Liver (tissue), 9 donors: ENCODE data around the gene RABIF. TPM values are rescaled to one million over a fixed set of nuclear protein-coding genes. Genes with fewer than 3 reads are reported as not detected.

Source experiments
- DNase-seq: peaks from one replicate; pipeline ENCODE4 v3.0.0-alpha.2; 2017; ENCODE audit warnings: low spot score
- H3K27ac ChIP-seq, 2 donors: one replicate each; pipeline ENCODE4 v1.7.0; 2013; ENCODE audit warnings: inconsistent platforms in 2 of 2, low read length in 2 of 2, control low read depth in 1 of 2, low read depth in 1 of 2, mild to moderate bottlenecking in 1 of 2
- H3K27me3 ChIP-seq, 4 donors: one replicate each; pipeline versions ENCODE4 v1.6.1 to v1.7.0; 2013; ENCODE audit warnings: low read length in 3 of 4, inconsistent platforms in 1 of 4, mild to moderate bottlenecking in 1 of 4, moderate library complexity in 1 of 4; ENCODE audit not compliant: control insufficient read depth in 4 of 4, insufficient read depth in 4 of 4
- H3K36me3 ChIP-seq, 4 donors: one replicate each; pipeline versions ENCODE4 v1.6.1 to v1.7.0; 2013; ENCODE audit warnings: low read length in 3 of 4, mild to moderate bottlenecking in 3 of 4, low read depth in 1 of 4, moderate library complexity in 1 of 4; ENCODE audit not compliant: control insufficient read depth in 4 of 4, insufficient read depth in 3 of 4
- H3K4me1 ChIP-seq, 4 donors: one replicate each; pipeline versions ENCODE4 v1.6.1 to v1.7.0; 2013; ENCODE audit warnings: low read length in 3 of 4, mild to moderate bottlenecking in 3 of 4, moderate library complexity in 1 of 4; ENCODE audit not compliant: control insufficient read depth in 4 of 4, insufficient read depth in 4 of 4
- H3K4me3 ChIP-seq, 3 donors: one replicate each; pipeline versions ENCODE4 v1.6.1 to v1.7.0; 2013; ENCODE audit warnings: low read length in 3 of 3, control low read depth in 1 of 3, low read depth in 1 of 3, mild to moderate bottlenecking in 1 of 3
- H3K9ac ChIP-seq, 2 donors: one replicate each; pipeline ENCODE4 v1.7.0; 2013; ENCODE audit warnings: low read length in 2 of 2, mild to moderate bottlenecking in 2 of 2, moderate library complexity in 2 of 2, control low read depth in 1 of 2, low read depth in 1 of 2
- H3K9me3 ChIP-seq, 4 donors: one replicate each; pipeline versions ENCODE4 v1.6.1 to v1.7.0; 2013; ENCODE audit warnings: low read length in 3 of 4; ENCODE audit not compliant: control insufficient read depth in 4 of 4
- EGR1 ChIP-seq, 2 donors: IDR thresholded peaks; 2 replicates each; pipeline ENCODE4 v1.6.1; 2016 to 2018; ENCODE audit warnings: antibody characterized with exemption in 2 of 2, low read depth in 2 of 2
- FOXA1 ChIP-seq: IDR thresholded peaks from 2 replicates; pipeline ENCODE4 v1.6.1; 2016; ENCODE audit warnings: antibody characterized with exemption
- FOXA2 ChIP-seq: IDR thresholded peaks from 2 replicates; pipeline ENCODE4 v1.6.1; 2016; ENCODE audit warnings: antibody characterized with exemption
- GABPA ChIP-seq, 2 donors: IDR thresholded peaks in 1 of 2; conservative IDR thresholded peaks in 1 of 2; 2 replicates each; pipeline ENCODE4 v1.6.1; 2016; ENCODE audit warnings: antibody characterized with exemption in 2 of 2, mild to moderate bottlenecking in 1 of 2, moderate library complexity in 1 of 2
- HNF4A ChIP-seq, 2 donors: conservative IDR thresholded peaks; 2 replicates each; pipeline ENCODE4 v1.6.1; 2016; ENCODE audit warnings: antibody characterized with exemption in 2 of 2, mild to moderate bottlenecking in 2 of 2
- HNF4G ChIP-seq: IDR thresholded peaks from 2 replicates; pipeline ENCODE4 v1.6.1; 2016; ENCODE audit warnings: antibody characterized with exemption
- JUND ChIP-seq, 2 donors: IDR thresholded peaks; 2 replicates each; pipeline ENCODE4 v1.6.1; 2016; ENCODE audit warnings: antibody characterized with exemption in 2 of 2
- NR2F2 ChIP-seq: IDR thresholded peaks from 2 replicates; pipeline ENCODE4 v1.6.1; 2016; ENCODE audit warnings: antibody characterized with exemption
- RAD21 ChIP-seq, 2 donors: IDR thresholded peaks; 2 replicates each; pipeline ENCODE4 v1.6.1; 2016; ENCODE audit warnings: antibody characterized with exemption in 2 of 2, mild to moderate bottlenecking in 2 of 2
- RXRA ChIP-seq, 2 donors: IDR thresholded peaks; 2 replicates each; pipeline ENCODE4 v1.6.1; 2017 to 2018; ENCODE audit warnings: antibody characterized with exemption in 2 of 2, mild to moderate bottlenecking in 1 of 2
- SP1 ChIP-seq: IDR thresholded peaks from 2 replicates; pipeline ENCODE4 v1.6.1; 2018; ENCODE audit warnings: antibody characterized with exemption, mild to moderate bottlenecking
- TAF1 ChIP-seq: conservative IDR thresholded peaks from 2 replicates; pipeline ENCODE4 v1.6.1; 2016; ENCODE audit warnings: antibody characterized with exemption, mild to moderate bottlenecking
- YY1 ChIP-seq: IDR thresholded peaks from 2 replicates; pipeline ENCODE4 v1.6.1; 2016; ENCODE audit warnings: antibody characterized with exemption, mild to moderate bottlenecking
- WGBS: extraction: QIAGEN DNeasy Blood & Tissue Kit; methylation state at CpG from one replicate; pipeline ENCODE4 v1.1.7; 2013; 5-methylcytosine and 5-hydroxymethylcytosine counted together
- polyA plus RNA-seq, 2 donors: library from polyadenylated mRNA; stranded (reverse) in 1 of 2; unstranded in 1 of 2; fragments of 200-250 nt in 1 of 2; fragments of >200 nt in 1 of 2; fragmentation: Nextera tagmentation in 1 of 2; extraction: Ambion mirVana in 1 of 2; gene quantifications; one replicate each; pipeline versions ENCODE4 v1.2.1 to v1.2.3, GENCODE V29; 2013 to 2015
- total RNA-seq, 2 donors: library from RNA; depleted of rRNA; stranded (reverse); fragments of >200 nt; gene quantifications; one replicate each; pipeline ENCODE4 v1.2.3, GENCODE V29; 2014
- TF ChIP-seq, protein P1 (sequence below): IDR thresholded peaks from 2 replicates; pipeline ENCODE4 v1.6.1; 2016; ENCODE audit warnings: antibody characterized with exemption
- TF ChIP-seq, protein P2 (sequence below): IDR thresholded peaks from 2 replicates; pipeline ENCODE4 v1.6.1; 2016; ENCODE audit warnings: antibody characterized with exemption, mild to moderate bottlenecking
- TF ChIP-seq, protein P3 (sequence below): IDR thresholded peaks from 2 replicates; pipeline ENCODE4 v1.6.1; 2016; ENCODE audit warnings: antibody characterized with exemption
- TF ChIP-seq, protein P4 (sequence below): fragments of 150-350 bp; IDR thresholded peaks from 2 replicates; pipeline ENCODE4 v1.5.1; 2017; ENCODE audit warnings: improper control_type of control experiment, low read depth, low read length; ENCODE audit not compliant: missing input control
- TF ChIP-seq, protein P5 (sequence below): IDR thresholded peaks from 2 replicates; pipeline ENCODE4 v1.6.1; 2016; ENCODE audit warnings: antibody characterized with exemption
- donor health status: healthy.
- donor health status: healthy.
- donor health status: healthy.
- donor health status: healthy.
- donor health status: healthy.

RABIF gene
- total and polyA plus RNA-seq, 4 donors: 3.6 to 7.5 (median 4.3) TPM

DNA sequence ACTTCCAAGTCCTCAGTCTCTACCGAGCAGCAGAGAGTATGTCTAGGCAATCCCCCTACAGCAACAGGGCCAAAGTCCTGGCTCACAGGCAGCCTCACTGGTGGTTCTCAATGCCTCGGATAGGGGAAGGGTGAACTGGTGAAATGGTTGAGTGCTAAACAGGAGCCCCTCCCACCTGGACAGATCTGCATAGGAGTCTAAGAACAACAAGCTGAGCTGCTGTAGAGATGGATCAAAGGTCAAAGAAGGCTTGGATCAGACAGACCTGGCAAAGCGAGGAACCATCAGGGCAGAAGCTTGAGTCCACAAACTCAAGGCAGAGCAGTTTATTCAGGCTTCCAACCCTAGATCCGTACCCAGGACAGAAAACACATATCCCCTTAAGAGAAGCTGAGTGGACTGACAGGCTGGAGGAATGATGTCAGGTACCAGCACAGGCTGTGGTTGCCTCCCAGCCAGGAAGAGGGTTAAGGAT is 31.8 kb downstream of the RABIF start:
- 48% methylated on average over 4 of the region's 4 CpGs for WGBS
- Histone ChIP-seq H3K4me1 (peaks cover 0 to 19% (median 10%) of the 10 kb centered on the region in 4 donors), H3K9ac (no peak overlapping the region), H3K9me3 (no peaks in the 10 kb centered on the region), H3K27me3 (no peaks in the 10 kb centered on the region), H3K27ac (no peak overlapping the region), H3K4me3 (no peak overlapping the region), H3K36me3 (no peaks in the 10 kb centered on the region)
- DNase-seq: peak; percentile 41
- TF ChIP-seq TAF1 (no peak), FOXA2 (no peak), NR2F2 (no peak), SP1 (peak; percentile 71), HNF4A (conservative IDR thresholded peaks at IDR 0.05) (peak; percentile 45 to 69), EGR1 (IDR thresholded peaks at IDR 0.05; ENCODE audit: low read depth in 2 of 2) (no peak), HNF4G (peak; percentile 13)

DNA sequence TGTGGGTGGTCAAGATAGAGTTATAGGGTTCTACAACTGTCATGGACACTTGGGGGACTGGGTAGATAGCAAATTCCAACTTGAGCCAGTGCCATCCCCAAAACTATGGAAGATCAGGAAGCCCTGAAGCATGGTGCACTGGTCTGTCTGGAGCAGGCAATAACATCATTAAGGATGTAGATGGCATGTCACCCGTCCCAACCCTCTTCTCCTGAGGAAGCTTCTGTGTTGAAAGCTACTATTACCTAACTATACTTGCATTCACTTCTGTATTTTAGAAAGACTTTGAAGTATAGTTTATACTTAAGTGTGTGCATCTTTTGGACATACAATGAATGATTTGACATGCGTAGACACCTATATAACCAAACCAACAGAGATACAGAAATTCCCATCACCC is 32.9 kb downstream of the RABIF start:
- Histone ChIP-seq H3K27ac (no peak overlapping the region), H3K9ac (no peak overlapping the region), H3K27me3 (no peaks in the 10 kb centered on the region), H3K36me3 (no peaks in the 10 kb centered on the region), H3K4me3 (no peak overlapping the region), H3K4me1 (peaks cover 0 to 11% (median 3%) of the 10 kb centered on the region in 4 donors), H3K9me3 (no peaks in the 10 kb centered on the region)
- DNase-seq: no peak
- TF ChIP-seq HNF4A (conservative IDR thresholded peaks at IDR 0.05): no peak
- no peak for TF ChIP-seq RAD21 (IDR thresholded peaks at IDR 0.05)
- TF ChIP-seq NR2F2: no peak
- TF ChIP-seq FOXA1: no peak
- TF ChIP-seq, protein P1, sequence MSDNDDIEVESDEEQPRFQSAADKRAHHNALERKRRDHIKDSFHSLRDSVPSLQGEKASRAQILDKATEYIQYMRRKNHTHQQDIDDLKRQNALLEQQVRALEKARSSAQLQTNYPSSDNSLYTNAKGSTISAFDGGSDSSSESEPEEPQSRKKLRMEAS: no peak
- TF ChIP-seq, protein P2, sequence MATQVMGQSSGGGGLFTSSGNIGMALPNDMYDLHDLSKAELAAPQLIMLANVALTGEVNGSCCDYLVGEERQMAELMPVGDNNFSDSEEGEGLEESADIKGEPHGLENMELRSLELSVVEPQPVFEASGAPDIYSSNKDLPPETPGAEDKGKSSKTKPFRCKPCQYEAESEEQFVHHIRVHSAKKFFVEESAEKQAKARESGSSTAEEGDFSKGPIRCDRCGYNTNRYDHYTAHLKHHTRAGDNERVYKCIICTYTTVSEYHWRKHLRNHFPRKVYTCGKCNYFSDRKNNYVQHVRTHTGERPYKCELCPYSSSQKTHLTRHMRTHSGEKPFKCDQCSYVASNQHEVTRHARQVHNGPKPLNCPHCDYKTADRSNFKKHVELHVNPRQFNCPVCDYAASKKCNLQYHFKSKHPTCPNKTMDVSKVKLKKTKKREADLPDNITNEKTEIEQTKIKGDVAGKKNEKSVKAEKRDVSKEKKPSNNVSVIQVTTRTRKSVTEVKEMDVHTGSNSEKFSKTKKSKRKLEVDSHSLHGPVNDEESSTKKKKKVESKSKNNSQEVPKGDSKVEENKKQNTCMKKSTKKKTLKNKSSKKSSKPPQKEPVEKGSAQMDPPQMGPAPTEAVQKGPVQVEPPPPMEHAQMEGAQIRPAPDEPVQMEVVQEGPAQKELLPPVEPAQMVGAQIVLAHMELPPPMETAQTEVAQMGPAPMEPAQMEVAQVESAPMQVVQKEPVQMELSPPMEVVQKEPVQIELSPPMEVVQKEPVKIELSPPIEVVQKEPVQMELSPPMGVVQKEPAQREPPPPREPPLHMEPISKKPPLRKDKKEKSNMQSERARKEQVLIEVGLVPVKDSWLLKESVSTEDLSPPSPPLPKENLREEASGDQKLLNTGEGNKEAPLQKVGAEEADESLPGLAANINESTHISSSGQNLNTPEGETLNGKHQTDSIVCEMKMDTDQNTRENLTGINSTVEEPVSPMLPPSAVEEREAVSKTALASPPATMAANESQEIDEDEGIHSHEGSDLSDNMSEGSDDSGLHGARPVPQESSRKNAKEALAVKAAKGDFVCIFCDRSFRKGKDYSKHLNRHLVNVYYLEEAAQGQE: no peak
- TF ChIP-seq, protein P3, sequence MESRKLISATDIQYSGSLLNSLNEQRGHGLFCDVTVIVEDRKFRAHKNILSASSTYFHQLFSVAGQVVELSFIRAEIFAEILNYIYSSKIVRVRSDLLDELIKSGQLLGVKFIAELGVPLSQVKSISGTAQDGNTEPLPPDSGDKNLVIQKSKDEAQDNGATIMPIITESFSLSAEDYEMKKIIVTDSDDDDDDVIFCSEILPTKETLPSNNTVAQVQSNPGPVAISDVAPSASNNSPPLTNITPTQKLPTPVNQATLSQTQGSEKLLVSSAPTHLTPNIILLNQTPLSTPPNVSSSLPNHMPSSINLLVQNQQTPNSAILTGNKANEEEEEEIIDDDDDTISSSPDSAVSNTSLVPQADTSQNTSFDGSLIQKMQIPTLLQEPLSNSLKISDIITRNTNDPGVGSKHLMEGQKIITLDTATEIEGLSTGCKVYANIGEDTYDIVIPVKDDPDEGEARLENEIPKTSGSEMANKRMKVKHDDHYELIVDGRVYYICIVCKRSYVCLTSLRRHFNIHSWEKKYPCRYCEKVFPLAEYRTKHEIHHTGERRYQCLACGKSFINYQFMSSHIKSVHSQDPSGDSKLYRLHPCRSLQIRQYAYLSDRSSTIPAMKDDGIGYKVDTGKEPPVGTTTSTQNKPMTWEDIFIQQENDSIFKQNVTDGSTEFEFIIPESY: no peak
- TF ChIP-seq JUND (IDR thresholded peaks at IDR 0.05): no peak
- no peak for TF ChIP-seq GABPA (IDR thresholded peaks at IDR 0.05 in 1 of 2, conservative IDR thresholded peaks at IDR 0.05 in 1 of 2)
- TF ChIP-seq SP1: no peak
- TF ChIP-seq HNF4G: no peak
- no peak for TF ChIP-seq FOXA2
- TF ChIP-seq, protein P4, sequence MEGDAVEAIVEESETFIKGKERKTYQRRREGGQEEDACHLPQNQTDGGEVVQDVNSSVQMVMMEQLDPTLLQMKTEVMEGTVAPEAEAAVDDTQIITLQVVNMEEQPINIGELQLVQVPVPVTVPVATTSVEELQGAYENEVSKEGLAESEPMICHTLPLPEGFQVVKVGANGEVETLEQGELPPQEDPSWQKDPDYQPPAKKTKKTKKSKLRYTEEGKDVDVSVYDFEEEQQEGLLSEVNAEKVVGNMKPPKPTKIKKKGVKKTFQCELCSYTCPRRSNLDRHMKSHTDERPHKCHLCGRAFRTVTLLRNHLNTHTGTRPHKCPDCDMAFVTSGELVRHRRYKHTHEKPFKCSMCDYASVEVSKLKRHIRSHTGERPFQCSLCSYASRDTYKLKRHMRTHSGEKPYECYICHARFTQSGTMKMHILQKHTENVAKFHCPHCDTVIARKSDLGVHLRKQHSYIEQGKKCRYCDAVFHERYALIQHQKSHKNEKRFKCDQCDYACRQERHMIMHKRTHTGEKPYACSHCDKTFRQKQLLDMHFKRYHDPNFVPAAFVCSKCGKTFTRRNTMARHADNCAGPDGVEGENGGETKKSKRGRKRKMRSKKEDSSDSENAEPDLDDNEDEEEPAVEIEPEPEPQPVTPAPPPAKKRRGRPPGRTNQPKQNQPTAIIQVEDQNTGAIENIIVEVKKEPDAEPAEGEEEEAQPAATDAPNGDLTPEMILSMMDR: no peak
- no peak for TF ChIP-seq RXRA (IDR thresholded peaks at IDR 0.05)
- TF ChIP-seq TAF1: no peak
- TF ChIP-seq, protein P5, sequence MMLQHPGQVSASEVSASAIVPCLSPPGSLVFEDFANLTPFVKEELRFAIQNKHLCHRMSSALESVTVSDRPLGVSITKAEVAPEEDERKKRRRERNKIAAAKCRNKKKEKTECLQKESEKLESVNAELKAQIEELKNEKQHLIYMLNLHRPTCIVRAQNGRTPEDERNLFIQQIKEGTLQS: no peak
- TF ChIP-seq YY1: no peak
- 95% methylated on average over 2 of the region's 2 CpGs for WGBS
